Kasumi-1 (cell line): ENCODE measurements around the gene OST4.
"Not testable (repeated sequence)": the region's sequence is repeated elsewhere in the genome, so short reads cannot be mapped to it uniquely, and the experiment has no call there.

Source experiments
- DNase-seq, 2 experiments: peaks; one replicate each; lab custom pipeline; 2025; lab: John Stamatoyannopoulos, UW

The OST4 gene

GRCh38 chr2:27071277-27071989, at the start of gene OST4:
OST4 (minus strand) TSS chr2:27071654.
- DNase-seq, result peak; percentile 74 to 81

GRCh38 chr2:27119330-27119670, 47.8 kb upstream of the OST4 start:
- peak in 1 of 2 experiments; percentile 46 for DNase-seq

- DNase-seq, result peak in 1 of 2 experiments; percentile 46
Measured at GRCh38 chr2:27118525-27119329, 47.3 kb upstream of the OST4 start, which contains the start of gene CGREF1. CGREF1 (minus strand) TSS chr2:27119128; CDS start chr2:27104366, 14,762 bp downstream.

- no peak for DNase-seq
Measured at GRCh38 chr2:27117995-27118524, 46.6 kb upstream of the OST4 start.

GRCh38 chr2:27115519-27115918, 44.1 kb upstream of the OST4 start:
- DNase-seq, result no peak

GRCh38 chr2:27111392-27112078, 40.1 kb upstream of the OST4 start:
- DNase-seq, result not testable (repeated sequence)

GRCh38 chr2:27110603-27111352, 39.3 kb upstream of the OST4 start:
- not testable (repeated sequence) for DNase-seq

- DNase-seq, result no peak
Measured at GRCh38 chr2:27109083-27109482, 37.6 kb upstream of the OST4 start.

GRCh38 chr2:27108221-27108620, 36.8 kb upstream of the OST4 start:
- no peak for DNase-seq

GRCh38 chr2:27105981-27106380, 34.5 kb upstream of the OST4 start:
- DNase-seq, result no peak

- DNase-seq, result no peak
Measured at GRCh38 chr2:27102329-27102728, 30.9 kb upstream of the OST4 start.

GRCh38 chr2:27100036-27100435, 28.6 kb upstream of the OST4 start:
- DNase-seq, result no peak

GRCh38 chr2:27099334-27099955, 28.0 kb upstream of the OST4 start:
- no peak for DNase-seq

GRCh38 chr2:27097341-27097740, 25.9 kb upstream of the OST4 start:
- DNase-seq, result no peak

GRCh38 chr2:27096748-27097297, 25.4 kb upstream of the OST4 start:
- no peak for DNase-seq

GRCh38 chr2:27095745-27096651, 24.5 kb upstream of the OST4 start:
- peak; percentile 57 to 73 for DNase-seq

- no peak for DNase-seq
Measured at GRCh38 chr2:27095427-27095744, 23.9 kb upstream of the OST4 start.

GRCh38 chr2:27094353-27094984, 23.0 kb upstream of the OST4 start:
- DNase-seq, result no peak
